HCT116 (cell line): ENCODE measurements around the gene CHTF8. TPM values are rescaled to one million over a fixed set of nuclear protein-coding genes. Genes with fewer than 3 reads are reported as not detected.
"Not testable (repeated sequence)": the region's sequence is repeated elsewhere in the genome, so short reads cannot be mapped to it uniquely, and the experiment has no call there.

Source experiments
- ATAC-seq: fragments of 200-7000 bp; cut with Tn5 transposase; 2 replicates; pipeline ENCODE4 v1.9.1; 2020; ENCODE audit warnings: mild to moderate bottlenecking, moderate library complexity
- BruUV-seq: library from RNA; stranded (reverse); fragments of 400-500 nt; replicated peaks from 2 replicates; lab custom pipeline; 2021; lab: Mats Ljungman, UMichigan
- CTCF ChIA-PET: fragments of 300-600 bp; sonication (Branson Sonifier 250); formaldehyde crosslinking; loops from one replicate; lab custom pipeline; 2021; ENCODE audit warnings: antibody characterized with exemption; lab: Charles Lee
- POLR2A ChIA-PET: fragments of 300-600, 350-600 bp; sonication (Branson Sonifier 250); formaldehyde crosslinking; loops from one replicate; lab custom pipeline; 2021; ENCODE audit warnings: antibody characterized with exemption; lab: Charles Lee
- RAD21 ChIA-PET, 2 experiments: fragments of 300-600 bp; sonication (Branson Sonifier 250); formaldehyde crosslinking; loops; one replicate each; lab custom pipeline; 2023; ENCODE audit warnings: low total read pairs in 2 of 2; ENCODE audit not compliant: uncharacterized antibody in 2 of 2, unreplicated experiment in 2 of 2, low non-redundant PET in 1 of 2; lab: Charles Lee
- DNase-seq: peaks from one replicate; pipeline ENCODE4 v3.0.0-alpha.2; 2010; ENCODE audit warnings: low read depth, low spot score
- H2AFZ ChIP-seq: fragments of 200-600 bp; shearing (Covaris generic), sonication (generic); 2 replicates; pipeline ENCODE4 v1.6.1; 2017; ENCODE audit warnings: low read depth, mixed run types, mixed read lengths, antibody characterized with exemption, low read length; ENCODE audit not compliant: poor library complexity, severe bottlenecking
- H3K27ac ChIP-seq: 2 replicates; pipeline ENCODE4 v1.5.1; 2012; ENCODE audit warnings: low read depth, low read length
- H3K27me3 ChIP-seq: fragments of 200-600 bp; sonication (generic); 2 replicates; pipeline ENCODE4 v1.6.1; 2016; ENCODE audit warnings: mixed run types, low read length, mixed read lengths; ENCODE audit not compliant: insufficient read depth
- H3K36me3 ChIP-seq, 2 experiments: fragments of 200-500 bp in 1 of 2; fragments of 200-600 bp in 1 of 2; sonication (Bioruptor generic) in 1 of 2; sonication (generic) in 1 of 2; 2 replicates each; pipeline versions ENCODE4 v1.5.1 to v1.6.1; 2014 to 2016; ENCODE audit warnings: low read length in 2 of 2, inconsistent platforms in 1 of 2, mixed read lengths in 1 of 2, mixed run types in 1 of 2; ENCODE audit not compliant: insufficient read depth in 2 of 2, control insufficient read depth in 1 of 2
- H3K4me1 ChIP-seq, 2 experiments: fragments of 200-600 bp in 1 of 2; sonication (generic) in 1 of 2; 2 replicates each; pipeline versions ENCODE4 v1.5.1 to v1.6.1; 2012 to 2017; ENCODE audit warnings: low read length in 2 of 2, inconsistent platforms in 1 of 2, mild to moderate bottlenecking in 1 of 2, mixed read lengths in 1 of 2, mixed run types in 1 of 2, moderate library complexity in 1 of 2; ENCODE audit not compliant: insufficient read depth in 2 of 2, control insufficient read depth in 1 of 2
- H3K4me2 ChIP-seq: fragments of 200-600 bp; sonication (generic); 2 replicates; pipeline ENCODE4 v1.6.1; 2017; ENCODE audit warnings: mixed run types, low read length, mixed read lengths
- H3K4me3 ChIP-seq, 2 experiments: fragments of 200-600 bp in 1 of 2; sonication (generic) in 1 of 2; replicated peaks in 1 of 2; 2 replicates each; pipeline ENCODE4 v1.5.1; 2011 to 2016; ENCODE audit warnings: low read length in 2 of 2, control low read depth in 1 of 2, low read depth in 1 of 2, mild to moderate bottlenecking in 1 of 2, mixed read lengths in 1 of 2, mixed run types in 1 of 2
- H3K79me2 ChIP-seq: fragments of 200-600 bp; sonication (generic); 2 replicates; pipeline ENCODE4 v1.6.1; 2017; ENCODE audit warnings: mild to moderate bottlenecking, mixed run types, low read length, moderate library complexity, mixed read lengths; ENCODE audit not compliant: insufficient read depth
- H3K9ac ChIP-seq: fragments of 200-600 bp; sonication (generic); 2 replicates; pipeline ENCODE4 v1.6.1; 2016; ENCODE audit warnings: low read length, mixed read lengths
- H3K9me2 ChIP-seq: fragments of 200-600 bp; sonication (generic), shearing (Covaris generic); 2 replicates; pipeline ENCODE4 v1.6.1; 2017; ENCODE audit warnings: mixed run types, mild to moderate bottlenecking, moderate library complexity; ENCODE audit not compliant: insufficient read depth
- H3K9me3 ChIP-seq, 2 experiments: fragments of 200-500 bp in 1 of 2; fragments of 200-600 bp in 1 of 2; sonication (Bioruptor generic) in 1 of 2; sonication (generic) in 1 of 2; 2 replicates each; pipeline ENCODE4 v1.6.1; 2014 to 2017; ENCODE audit warnings: low read length in 2 of 2, mixed read lengths in 2 of 2, inconsistent platforms in 1 of 2, low read depth in 1 of 2, mild to moderate bottlenecking in 1 of 2, mixed run types in 1 of 2, moderate library complexity in 1 of 2; ENCODE audit not compliant: control insufficient read depth in 1 of 2, insufficient read depth in 1 of 2
- H4K20me1 ChIP-seq: fragments of 200-600 bp; sonication (generic), shearing (Covaris generic); 2 replicates; pipeline ENCODE4 v1.6.1; 2017; ENCODE audit warnings: mixed run types, mild to moderate bottlenecking, moderate library complexity; ENCODE audit not compliant: insufficient read depth
- CTCF ChIP-seq, 3 experiments: fragments of 200-600 bp in 1 of 3; sonication (generic) in 1 of 3; IDR thresholded peaks in 2 of 3; conservative IDR thresholded peaks in 1 of 3; 2 replicates each; pipeline ENCODE4 v1.5.1; 2012 to 2017; ENCODE audit warnings: low read depth in 2 of 3, low read length in 2 of 3, antibody characterized with exemption in 1 of 3, borderline replicate concordance in 1 of 3, control low read depth in 1 of 3, mild to moderate bottlenecking in 1 of 3, mixed read lengths in 1 of 3, mixed run types in 1 of 3, moderate library complexity in 1 of 3; ENCODE audit not compliant: insufficient read depth in 1 of 3
- EZH2 ChIP-seq: fragments of 200-600 bp; sonication (generic); IDR thresholded peaks from 2 replicates; pipeline ENCODE4 v1.6.1; 2017; ENCODE audit warnings: antibody characterized with exemption, mixed run types
- EZH2phosphoT487 ChIP-seq: fragments of 200-600 bp; IDR thresholded peaks from 2 replicates; pipeline ENCODE4 v1.6.1; 2018; ENCODE audit warnings: antibody characterized with exemption, borderline replicate concordance
- FOSL1 ChIP-seq: IDR thresholded peaks from 2 replicates; pipeline ENCODE4 v1.6.1; 2012; ENCODE audit warnings: low read depth
- MAX ChIP-seq: IDR thresholded peaks from 2 replicates; pipeline ENCODE4 v1.6.1; 2012
- RAD21 ChIP-seq: IDR thresholded peaks from 2 replicates; pipeline ENCODE4 v1.6.1; 2012; ENCODE audit warnings: low read depth, mild to moderate bottlenecking
- SP1 ChIP-seq: IDR thresholded peaks from 2 replicates; pipeline ENCODE4 v1.6.1; 2012; ENCODE audit warnings: low read depth
- SRF ChIP-seq: IDR thresholded peaks from 2 replicates; pipeline ENCODE4 v1.6.1; 2012; ENCODE audit warnings: low read depth
- ZFX ChIP-seq: fragments of 450-650 bp; IDR thresholded peaks from 2 replicates; pipeline ENCODE4 v1.6.1; 2017
- intact Hi-C: fragments of 100-400 bp; cut with micrococcal nuclease; formaldehyde crosslinking; loops from 2 replicates; pipeline ENCODE4 v1.10.0; 2022
- total RNA-seq: library from RNA; stranded (reverse); gene quantifications from one replicate; pipeline ENCODE4 v1.2.1, GENCODE V29; 2021; ENCODE audit not compliant: unreplicated experiment

The CHTF8 gene
- total RNA-seq, 1 experiment from 2014 or later = 184 TPM

- Histone ChIP-seq H2AFZ (no peak overlapping the region), H3K4me2 (no peak overlapping the region), H4K20me1 (peaks cover 20% of the 10 kb centered on the region; the same call in 1 of the 2 replicates), H3K9me2 (no peaks in the 10 kb centered on the region), H3K79me2 (peaks cover 79% of the 10 kb centered on the region), H3K27me3 (no peaks in the 10 kb centered on the region), H3K9ac (no peak overlapping the region), H3K4me3 (no peak overlapping the region), H3K27ac (no peak overlapping the region), H3K9me3 (no peaks in the 10 kb centered on the region), H3K4me1 (no peaks in the 10 kb centered on the region), H3K36me3 (peaks cover 35 to 69% of the 10 kb centered on the region in 2 experiments)
- ATAC-seq (peak; percentile 94), DNase-seq (peak; percentile 55)
- intact Hi-C loops = loop anchor here (1.0 kb wide), 1 partner anchor 136 kb away; no protein-coding TSS in a partner anchor
- RAD21 ChIA-PET = no interaction called here
- CTCF ChIA-PET = interaction anchor here (0.6 to 1.7 kb wide), 11 partner anchors 8 to 303 kb away, joined by 3 to 30 read pairs (median 4); no protein-coding TSS in a partner anchor
- TF ChIP-seq EZH2phosphoT487 (no peak), CTCF (IDR thresholded peaks at IDR 0.05 in 2 of 3, conservative IDR thresholded peaks at IDR 0.05 in 1 of 3; ENCODE audit: borderline replicate concordance in 1 of 3, insufficient read depth in 1 of 3, low read depth in 2 of 3, low read length in 2 of 3) (peak; percentile 63 to 87 (median 71); a peak in 5 of 6 replicates), MAX (no peak), EZH2 (no peak), FOSL1 (no peak), SRF (no peak), RAD21 (peak; percentile 87), SP1 (no peak), ZFX (no peak)
- no TSS peak for BruUV-seq
- POLR2A ChIA-PET = no interaction called here
Observed at GRCh38 chr16:69150146-69150865, 17.9 kb upstream of the CHTF8 start.

GRCh38 chr16:69149621-69150020, 17.2 kb upstream of the CHTF8 start:
- H3K4me3 ChIP-seq, H3K4me2 ChIP-seq, H3K27me3 ChIP-seq, ATAC-seq, H3K27ac ChIP-seq, H3K9ac ChIP-seq, H3K4me1 ChIP-seq, H3K9me3 ChIP-seq, RAD21 ChIA-PET, H3K9me2 ChIP-seq, H2AFZ ChIP-seq, DNase-seq, POLR2A ChIA-PET, BruUV-seq: not testable (repeated sequence)
- peaks cover 32 to 67% of the 10 kb centered on the region in 2 experiments for H3K36me3 ChIP-seq
- H4K20me1 ChIP-seq = peaks cover 20% of the 10 kb centered on the region; the same call in 1 of the 2 replicates
- peaks cover 82% of the 10 kb centered on the region for H3K79me2 ChIP-seq
- CTCF ChIA-PET = interaction anchor here (0.9 to 1.7 kb wide), 6 partner anchors 9 to 302 kb away, joined by 4 to 30 read pairs (median 5); no protein-coding TSS in a partner anchor
- intact Hi-C loops = loop anchor here (1.0 kb wide), 1 partner anchor 137 kb away; no protein-coding TSS in a partner anchor
